ELF-1 (cell line): ENCODE results near the gene PTGIS.
"Not testable (repeated sequence)": the region's sequence is repeated elsewhere in the genome, so short reads cannot be mapped to it uniquely, and the experiment has no call there.

Experiments
- DNase-seq: peaks from one replicate; pipeline ENCODE4 v3.0.0-alpha.2; 2016; ENCODE audit warnings: low read depth, low spot score

PTGIS gene

GRCh38 chr20:49579874-49580812 is 12.2 kb upstream of the PTGIS start:
- no peak for DNase-seq

DNA sequence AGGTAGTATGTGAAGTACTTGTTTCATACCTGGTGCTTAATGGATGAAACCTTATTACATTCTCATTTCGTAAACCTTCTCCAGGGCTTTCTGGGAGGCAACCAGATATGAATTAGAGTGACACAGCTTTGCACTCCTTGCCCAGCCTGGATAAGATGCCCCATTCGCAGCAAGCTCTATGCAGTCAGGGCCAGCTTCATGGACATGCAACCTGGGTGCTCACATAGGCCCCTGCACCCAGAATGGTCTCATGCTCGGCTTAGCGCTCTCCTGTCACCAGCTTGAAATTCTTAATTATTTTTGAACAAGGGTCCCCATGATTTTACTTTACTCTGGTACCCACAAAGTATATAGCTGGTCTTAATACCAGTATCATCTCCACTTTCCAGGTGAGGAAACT is 11.3 kb upstream of the PTGIS start:
- DNase-seq: no peak

DNA sequence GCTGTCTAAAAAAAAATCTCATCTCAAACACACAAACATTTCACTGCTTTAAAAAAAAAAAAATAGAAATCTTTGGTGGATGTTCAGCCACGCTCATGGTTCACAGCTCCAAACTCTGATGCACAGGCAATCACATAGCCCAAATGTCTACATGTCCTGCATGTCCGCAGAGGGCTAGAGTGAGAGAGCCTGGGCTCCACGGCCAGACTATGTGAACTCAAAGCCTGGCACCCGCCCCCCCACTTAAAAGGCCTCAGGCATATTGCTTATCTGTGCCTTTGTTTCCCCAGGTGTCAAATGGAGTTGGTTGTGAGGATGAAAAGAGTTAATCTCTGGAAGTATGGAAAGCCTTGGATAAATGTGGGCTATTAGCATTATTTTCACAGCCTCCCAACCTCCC is 10.5 kb upstream of the PTGIS start:
- no peak for DNase-seq

DNA sequence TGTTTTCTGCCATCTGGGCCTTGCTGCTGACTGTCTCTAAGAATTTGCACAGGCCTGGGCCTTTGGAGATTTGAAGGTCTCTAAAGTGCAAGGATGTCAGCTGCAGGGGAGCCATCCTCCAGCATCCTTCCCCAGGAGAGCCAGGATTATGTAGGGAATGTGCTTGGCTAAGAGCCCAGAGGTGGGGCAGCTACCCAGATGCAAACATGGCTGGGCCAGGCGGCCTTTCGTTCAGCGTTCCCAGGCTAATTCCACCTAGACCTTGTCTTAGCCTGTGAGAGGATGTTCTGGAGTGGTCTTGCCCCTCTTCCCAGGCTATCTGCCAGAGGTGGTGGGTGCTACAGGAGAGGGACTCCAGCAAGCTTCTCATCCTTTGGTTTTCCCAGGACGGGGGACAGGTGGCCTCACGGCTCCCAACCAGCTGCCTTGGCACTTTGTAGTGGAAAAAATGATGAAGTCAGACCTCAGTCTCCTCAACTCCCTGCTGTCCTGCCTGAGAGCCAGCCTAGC is 7.7 kb upstream of the PTGIS start:
- no peak for DNase-seq

DNA sequence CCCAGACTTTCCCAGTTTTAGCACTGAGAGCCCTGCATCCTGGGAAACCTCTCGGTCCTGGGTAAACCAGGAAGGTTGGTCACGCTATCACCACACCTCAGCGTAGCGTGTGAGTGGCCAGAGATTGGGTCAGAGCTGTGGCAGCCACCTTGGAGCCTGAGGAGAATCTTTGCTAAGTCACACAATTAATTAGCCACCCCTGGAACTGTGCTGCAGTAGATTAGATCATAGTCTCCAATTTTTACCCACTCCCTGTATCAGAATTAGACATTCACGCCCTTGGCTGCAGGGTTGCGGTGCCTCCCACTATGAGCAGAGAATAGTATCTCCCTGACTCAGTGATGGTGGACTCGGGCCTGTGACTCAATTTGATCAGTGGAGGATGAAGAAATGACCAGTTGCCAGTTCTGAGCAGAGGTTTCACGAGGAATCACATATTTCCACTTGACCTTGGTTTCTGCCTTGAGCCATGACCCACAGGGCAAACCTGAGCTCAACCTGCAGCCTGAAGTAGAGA is 6.0 kb upstream of the PTGIS start:
- no peak for DNase-seq

- no peak for DNase-seq
Observed at GRCh38 chr20:49572857-49573256, 4.9 kb upstream of the PTGIS start.

GRCh38 chr20:49571553-49571835 is 3.6 kb upstream of the PTGIS start:
- DNase-seq: no peak

DNA sequence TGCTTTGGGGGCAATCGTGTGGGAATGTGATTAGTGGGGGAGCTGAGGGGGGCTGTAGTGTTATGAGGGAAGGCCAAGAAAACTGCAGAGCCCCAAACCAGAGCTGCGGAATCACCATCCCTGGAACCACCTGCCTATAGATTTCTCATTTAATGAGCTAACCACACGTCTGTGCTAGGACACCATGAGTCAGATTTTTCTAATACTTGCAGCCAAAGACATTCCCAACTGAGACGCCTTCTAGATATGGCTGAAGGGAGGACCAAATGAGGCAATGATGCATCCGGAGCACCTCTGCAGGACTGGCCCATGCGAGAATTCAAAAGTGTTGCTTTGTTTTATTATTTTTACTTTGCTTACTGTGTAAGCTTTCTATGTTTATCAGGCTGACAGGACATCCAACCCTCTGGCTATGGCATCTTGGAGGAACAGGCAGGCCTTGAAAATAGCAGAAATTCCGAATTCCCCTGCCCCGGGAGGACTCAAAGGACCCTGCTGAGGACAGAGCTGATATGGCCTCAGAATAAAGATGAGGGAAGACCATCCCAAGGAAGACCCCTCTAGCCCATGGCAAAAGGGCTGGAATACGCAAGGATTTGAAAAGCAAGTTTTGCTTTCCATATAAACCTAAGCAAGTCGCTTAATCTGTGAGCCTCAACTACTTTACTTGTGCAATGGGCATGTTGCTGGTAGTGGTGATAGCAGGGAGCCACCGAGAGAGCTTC is 3.1 kb upstream of the PTGIS start:
- DNase-seq: no peak

DNA sequence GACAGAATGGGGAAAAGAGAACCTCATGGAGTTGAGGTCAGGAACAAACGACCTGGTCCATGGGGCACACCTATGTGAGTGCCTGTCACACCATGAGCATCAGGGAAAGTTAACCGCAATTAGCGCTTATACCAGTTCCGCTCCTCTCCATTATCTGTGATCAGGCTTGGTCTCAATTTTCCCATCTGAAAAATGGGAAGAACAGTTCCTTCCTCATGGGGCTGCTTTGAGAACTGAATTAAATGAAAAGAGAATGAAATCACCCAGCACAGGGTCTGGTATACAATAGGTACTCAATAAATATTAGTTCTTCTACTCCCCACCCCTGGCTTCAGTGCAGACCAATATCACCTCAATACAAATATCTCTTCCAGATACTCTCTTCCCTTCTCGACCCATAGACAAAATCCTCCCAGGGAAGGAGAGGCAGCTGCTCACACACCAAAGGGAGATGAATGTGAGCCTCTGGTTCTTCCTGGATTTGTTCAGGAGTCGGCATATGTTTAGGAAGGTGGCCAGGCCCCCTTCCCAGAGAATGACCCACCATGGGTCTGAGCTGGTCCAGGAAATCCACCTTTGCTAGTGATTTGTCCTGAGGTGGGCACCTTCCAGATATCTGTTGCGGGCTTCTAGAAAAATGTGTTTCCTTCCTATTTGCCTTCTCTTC is 2.4 kb upstream of the PTGIS start:
- DNase-seq: no peak

DNA sequence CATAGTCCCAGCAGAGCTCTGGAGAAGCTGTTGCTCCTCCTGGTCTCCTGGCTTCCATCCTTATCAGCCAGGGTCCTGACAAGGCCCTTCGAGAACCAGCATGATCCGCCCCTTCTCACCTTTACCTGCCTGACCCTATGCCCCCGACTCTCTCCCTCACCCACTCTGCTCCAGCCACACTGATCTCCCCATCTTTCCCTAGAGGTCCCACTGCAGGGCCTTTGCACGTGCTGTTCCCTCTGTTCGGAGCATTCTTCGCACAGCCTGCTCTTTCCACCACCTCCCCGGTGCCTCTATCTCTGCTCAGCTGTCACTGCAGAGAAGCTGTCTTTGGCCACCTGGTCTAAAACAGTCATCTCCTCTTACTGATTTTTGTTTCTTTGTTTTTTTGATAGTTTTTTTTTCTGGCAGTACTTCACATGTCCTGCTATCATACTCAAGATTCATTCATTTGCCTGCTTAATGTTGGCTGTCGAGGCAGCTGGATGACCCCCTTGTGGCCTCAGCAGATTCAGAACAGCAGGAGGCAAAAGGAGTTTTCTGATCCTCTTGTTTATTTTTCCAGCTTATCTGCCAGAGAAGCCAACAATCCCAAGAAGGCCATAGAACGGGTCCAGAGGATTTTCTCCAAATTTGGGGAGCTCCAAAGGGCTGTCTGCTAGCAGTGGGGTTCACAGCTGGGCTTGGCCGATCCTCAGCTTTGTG is 1.6 kb upstream of the PTGIS start:
- DNase-seq: no peak

DNA sequence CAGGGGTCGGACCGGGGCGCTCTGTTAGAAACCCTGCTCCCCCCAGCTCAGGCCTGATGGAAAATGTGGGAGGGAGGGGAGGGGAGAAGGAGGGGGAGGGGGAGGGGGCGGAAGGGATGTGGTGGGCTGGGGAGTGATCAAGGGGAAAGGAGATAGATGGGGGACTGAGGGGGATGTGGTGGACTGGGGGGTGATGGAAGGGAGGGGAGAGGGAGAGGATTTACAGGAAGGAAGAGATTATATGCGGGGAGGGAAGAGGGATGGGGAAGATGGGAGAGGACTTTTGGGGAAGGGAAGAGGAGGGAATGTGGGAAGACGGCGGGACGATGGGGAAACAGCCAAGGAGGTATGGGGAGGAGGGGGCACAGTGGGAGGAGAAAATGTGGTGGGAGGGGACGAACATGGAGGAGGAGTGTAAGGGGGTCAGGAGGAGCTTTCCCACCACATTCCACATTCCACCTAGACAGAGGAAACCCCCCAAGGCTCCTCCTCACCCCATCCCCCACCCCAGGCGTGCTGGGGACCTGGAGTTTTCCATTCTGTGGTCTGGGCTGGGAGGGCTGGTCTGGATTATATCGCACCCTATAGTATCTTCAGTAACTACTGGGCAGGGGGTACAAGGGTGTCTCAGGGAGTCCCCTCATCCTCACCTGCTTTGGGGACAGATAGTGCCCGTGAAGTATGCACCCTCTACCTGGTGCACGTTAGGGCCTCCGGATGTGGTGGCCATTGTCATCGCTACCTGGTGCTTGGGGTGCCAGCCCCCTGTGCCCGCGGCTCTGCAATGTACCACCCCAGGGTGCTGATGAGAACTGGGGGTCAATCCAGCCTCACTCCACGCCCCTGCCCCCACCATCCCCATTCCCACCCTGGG is 578 bp upstream of the PTGIS start:
- peak; percentile 87 for DNase-seq

GRCh38 chr20:49566401-49567364 is 1.3 kb downstream of the PTGIS start:
- no peak for DNase-seq

- DNase-seq: not testable (repeated sequence)
Observed at GRCh38 chr20:49564991-49565390, 2.9 kb downstream of the PTGIS start.

DNA sequence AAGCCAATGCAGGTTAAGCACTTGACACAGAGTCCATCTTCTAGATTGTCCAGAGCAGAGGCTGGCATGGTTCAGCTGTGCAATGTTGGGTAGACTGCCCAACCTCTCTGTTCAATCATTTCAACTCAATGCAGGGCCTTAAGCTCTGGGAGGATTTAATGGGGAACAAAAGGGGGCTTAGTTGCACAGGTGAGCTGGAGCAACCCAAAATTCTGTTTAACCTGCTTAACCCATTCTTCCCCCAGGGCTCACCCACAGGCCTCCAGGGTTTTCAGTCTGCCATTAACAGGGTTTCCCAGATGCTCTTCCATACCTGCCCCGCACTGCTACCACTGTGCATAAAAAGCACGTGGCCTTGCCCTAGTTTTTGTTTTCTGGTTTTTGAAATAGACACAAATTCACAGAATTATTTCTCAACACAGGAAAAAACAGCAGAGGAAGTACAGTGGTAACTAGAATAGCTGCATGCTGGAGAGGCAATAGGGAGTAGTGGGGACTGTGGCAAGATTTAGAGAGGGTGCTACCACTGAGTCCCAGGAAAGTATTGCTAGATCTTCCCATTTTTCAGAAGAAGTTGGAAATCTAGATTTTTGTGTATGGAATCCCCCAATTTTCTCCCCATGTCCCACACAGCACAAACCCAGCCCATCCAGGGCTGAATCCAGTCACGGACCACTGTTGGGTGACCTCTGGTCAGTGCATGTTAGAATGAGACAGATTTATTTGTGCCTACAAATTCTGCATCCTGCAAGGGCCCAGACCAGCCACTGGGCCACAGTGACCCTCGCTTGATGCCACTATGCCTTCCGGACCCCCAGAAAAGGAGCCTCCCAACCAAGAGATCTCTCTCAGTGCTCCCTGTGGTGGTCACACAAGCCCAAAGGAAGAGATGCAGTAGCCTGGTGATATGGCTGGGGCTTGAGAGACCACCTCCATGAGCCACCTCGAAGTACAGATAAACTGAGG is 4.6 kb downstream of the PTGIS start:
- no peak for DNase-seq

- DNase-seq: peak; percentile 58
Observed at GRCh38 chr20:49562311-49563014, 5.5 kb downstream of the PTGIS start.

DNA sequence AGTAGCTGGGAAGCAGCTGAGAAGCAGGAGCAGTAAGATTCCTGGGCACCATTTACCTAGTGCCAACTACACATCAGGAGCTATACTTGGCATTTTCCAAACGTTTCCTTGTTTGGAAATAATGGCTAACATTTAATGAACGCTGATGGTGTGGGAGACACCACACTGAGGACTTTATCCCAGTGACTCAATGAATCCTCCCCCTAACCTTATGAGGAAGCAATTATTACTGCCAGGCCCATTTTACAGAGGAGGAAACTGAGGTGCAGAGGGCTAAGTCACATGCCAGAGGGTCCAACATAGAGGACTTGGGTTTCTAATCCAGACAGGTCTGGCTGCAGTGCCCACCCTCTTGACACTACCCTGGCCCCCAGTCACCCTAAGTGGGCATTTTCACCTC is 6.1 kb downstream of the PTGIS start:
- no peak for DNase-seq

- DNase-seq: no peak
Observed at GRCh38 chr20:49561256-49561655, 6.7 kb downstream of the PTGIS start.

DNA sequence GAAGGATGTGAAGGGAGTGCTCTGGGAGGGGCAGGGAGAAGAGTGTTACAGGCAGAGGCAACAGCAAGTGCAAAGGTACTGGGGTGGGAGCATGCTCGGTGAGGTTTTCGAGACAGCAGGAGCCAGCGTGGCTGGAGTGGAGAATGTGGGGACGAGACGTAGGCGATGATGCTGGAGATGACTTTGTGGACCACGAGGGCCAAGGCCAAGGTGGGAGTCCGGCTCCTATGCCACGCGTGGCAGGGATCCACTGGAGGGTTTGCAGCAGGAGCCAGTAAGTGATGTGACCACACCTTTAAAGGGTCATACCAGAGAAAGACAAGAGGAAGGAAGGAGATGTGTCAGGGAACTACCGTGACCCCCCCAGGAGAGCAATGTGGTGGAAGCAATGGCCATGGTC is 7.3 kb downstream of the PTGIS start:
- DNase-seq: no peak
